Hepatocyte (in vitro differentiated cells): ENCODE results near the gene SRBD1. TPM values are rescaled to one million over a fixed set of nuclear protein-coding genes. Genes with fewer than 3 reads are reported as not detected.

Experiments used
- DNase-seq: peaks from one replicate; pipeline ENCODE4 v3.0.0-alpha.2; 2016; ENCODE audit warnings: low spot score
- H2AFZ ChIP-seq: fragments of 200-600 bp; sonication (generic); 2 replicates; pipeline ENCODE4 v1.6.0; 2016; ENCODE audit warnings: antibody characterized with exemption, mild to moderate bottlenecking
- H3K27ac ChIP-seq: fragments of 200-600 bp; sonication (generic); 2 replicates; pipeline ENCODE4 v1.5.1; 2016; ENCODE audit warnings: mild to moderate bottlenecking
- H3K27me3 ChIP-seq: fragments of 200-600 bp; sonication (generic); 2 replicates; pipeline ENCODE4 v1.6.1; 2016
- H3K36me3 ChIP-seq: fragments of 200-600 bp; sonication (generic); replicated peaks from 2 replicates; pipeline ENCODE4 v1.5.1; 2016; ENCODE audit warnings: low read depth; ENCODE audit not compliant: insufficient read depth
- H3K4me1 ChIP-seq: fragments of 200-600 bp; sonication (generic); 2 replicates; pipeline ENCODE4 v1.5.1; 2016; ENCODE audit warnings: mild to moderate bottlenecking, moderate library complexity; ENCODE audit not compliant: insufficient read depth
- H3K4me2 ChIP-seq: fragments of 200-600 bp; sonication (generic); 2 replicates; pipeline ENCODE4 v1.6.0; 2016
- H3K4me3 ChIP-seq: fragments of 200-600 bp; sonication (generic); 2 replicates; pipeline ENCODE4 v1.5.1; 2016; ENCODE audit warnings: mild to moderate bottlenecking
- H3K79me2 ChIP-seq: fragments of 200-600 bp; sonication (generic); 2 replicates; pipeline ENCODE4 v1.6.0; 2017; ENCODE audit warnings: mild to moderate bottlenecking
- H3K9me2 ChIP-seq: fragments of 200-600 bp; sonication (generic); replicated peaks from 2 replicates; pipeline ENCODE4 v1.6.0; 2017; ENCODE audit warnings: mild to moderate bottlenecking; ENCODE audit not compliant: insufficient read depth
- H3K9me3 ChIP-seq: fragments of 200-600 bp; sonication (generic); 2 replicates; pipeline ENCODE4 v1.5.1; 2016; ENCODE audit warnings: low read depth, mild to moderate bottlenecking
- H4K20me1 ChIP-seq: fragments of 200-600 bp; sonication (generic); 2 replicates; pipeline ENCODE4 v1.6.0; 2016; ENCODE audit warnings: mild to moderate bottlenecking; ENCODE audit not compliant: insufficient read depth, poor library complexity, severe bottlenecking
- EZH2 ChIP-seq: fragments of 200-600 bp; sonication (generic); IDR thresholded peaks from 2 replicates; pipeline ENCODE4 v1.6.1; 2016; ENCODE audit warnings: antibody characterized with exemption, mild to moderate bottlenecking, borderline replicate concordance
- EZH2phosphoT487 ChIP-seq: fragments of 200-600 bp; sonication (generic); IDR thresholded peaks from one replicate; pipeline ENCODE4 v1.6.1; 2018; ENCODE audit warnings: antibody characterized with exemption, mild to moderate bottlenecking, low read depth, moderate library complexity; ENCODE audit not compliant: unreplicated experiment, severe bottlenecking
- WGBS: methylation state at CpG from one replicate; pipeline ENCODE4 v1.1.6; 2016; ENCODE audit warnings: low lambda C conversion rate; ENCODE audit errors: missing lambda C conversion rate; 5-methylcytosine and 5-hydroxymethylcytosine counted together
- polyA plus RNA-seq: library from polyadenylated mRNA; unstranded; fragments of >200 nt; fragmentation: Nextera tagmentation; extraction: Ambion mirVana; gene quantifications from 2 replicates; pipeline ENCODE4 v1.2.1, GENCODE V29; 2016
- total RNA-seq: library from RNA; depleted of rRNA; stranded (reverse); fragments of >200 nt; gene quantifications from 2 replicates; pipeline ENCODE4 v1.2.3, GENCODE V29; 2014
- TF ChIP-seq, protein P1 (sequence below): fragments of 200-600 bp; sonication (generic); IDR thresholded peaks from 2 replicates; pipeline ENCODE4 v1.5.1; 2016; ENCODE audit warnings: antibody characterized with exemption, mild to moderate bottlenecking; ENCODE audit not compliant: poor library complexity

SRBD1 gene
- total and polyA plus RNA-seq, 2 experiments from 2014 or later: 6.7 to 16.6 TPM

DNA sequence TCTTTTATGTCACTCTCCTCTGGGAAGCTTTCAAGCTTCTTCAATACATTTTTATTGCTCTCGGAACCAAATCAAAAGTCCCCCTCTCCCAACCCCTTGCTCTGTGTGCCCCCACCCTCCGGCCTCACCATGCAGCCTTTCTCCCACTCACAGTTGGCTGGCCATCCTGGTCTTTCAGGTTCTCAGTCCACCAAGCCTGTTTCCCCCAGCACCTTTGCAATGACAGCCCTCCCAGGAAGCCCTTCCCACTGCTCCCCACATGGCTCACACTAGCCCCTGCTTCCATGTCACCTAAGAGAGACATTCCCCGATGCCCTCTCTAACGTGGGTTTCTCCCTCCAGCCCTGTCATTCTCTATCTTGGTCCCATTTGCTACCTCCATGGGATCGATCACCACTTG, 266.6 kb downstream of the SRBD1 start:
- H3K9me3 ChIP-seq: no peaks in the 10 kb centered on the region
- no peak overlapping the region for H3K4me2 ChIP-seq
- H2AFZ ChIP-seq: no peak overlapping the region
- H3K9me2 ChIP-seq: no peaks in the 10 kb centered on the region
- no peak overlapping the region for H3K27ac ChIP-seq
- DNase-seq: no peak
- peaks cover 7% of the 10 kb centered on the region for H3K4me1 ChIP-seq
- no peak for TF ChIP-seq EZH2phosphoT487
- TF ChIP-seq, protein P1, sequence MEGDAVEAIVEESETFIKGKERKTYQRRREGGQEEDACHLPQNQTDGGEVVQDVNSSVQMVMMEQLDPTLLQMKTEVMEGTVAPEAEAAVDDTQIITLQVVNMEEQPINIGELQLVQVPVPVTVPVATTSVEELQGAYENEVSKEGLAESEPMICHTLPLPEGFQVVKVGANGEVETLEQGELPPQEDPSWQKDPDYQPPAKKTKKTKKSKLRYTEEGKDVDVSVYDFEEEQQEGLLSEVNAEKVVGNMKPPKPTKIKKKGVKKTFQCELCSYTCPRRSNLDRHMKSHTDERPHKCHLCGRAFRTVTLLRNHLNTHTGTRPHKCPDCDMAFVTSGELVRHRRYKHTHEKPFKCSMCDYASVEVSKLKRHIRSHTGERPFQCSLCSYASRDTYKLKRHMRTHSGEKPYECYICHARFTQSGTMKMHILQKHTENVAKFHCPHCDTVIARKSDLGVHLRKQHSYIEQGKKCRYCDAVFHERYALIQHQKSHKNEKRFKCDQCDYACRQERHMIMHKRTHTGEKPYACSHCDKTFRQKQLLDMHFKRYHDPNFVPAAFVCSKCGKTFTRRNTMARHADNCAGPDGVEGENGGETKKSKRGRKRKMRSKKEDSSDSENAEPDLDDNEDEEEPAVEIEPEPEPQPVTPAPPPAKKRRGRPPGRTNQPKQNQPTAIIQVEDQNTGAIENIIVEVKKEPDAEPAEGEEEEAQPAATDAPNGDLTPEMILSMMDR: no peak
- no peak for TF ChIP-seq EZH2
- peaks cover 11% of the 10 kb centered on the region for H3K27me3 ChIP-seq
- no peaks in the 10 kb centered on the region for H4K20me1 ChIP-seq
- no peaks in the 10 kb centered on the region for H3K36me3 ChIP-seq
- H3K79me2 ChIP-seq: no peaks in the 10 kb centered on the region
- H3K4me3 ChIP-seq: no peak overlapping the region
- WGBS: 91% methylated on average over 5 of the region's 5 CpGs

DNA sequence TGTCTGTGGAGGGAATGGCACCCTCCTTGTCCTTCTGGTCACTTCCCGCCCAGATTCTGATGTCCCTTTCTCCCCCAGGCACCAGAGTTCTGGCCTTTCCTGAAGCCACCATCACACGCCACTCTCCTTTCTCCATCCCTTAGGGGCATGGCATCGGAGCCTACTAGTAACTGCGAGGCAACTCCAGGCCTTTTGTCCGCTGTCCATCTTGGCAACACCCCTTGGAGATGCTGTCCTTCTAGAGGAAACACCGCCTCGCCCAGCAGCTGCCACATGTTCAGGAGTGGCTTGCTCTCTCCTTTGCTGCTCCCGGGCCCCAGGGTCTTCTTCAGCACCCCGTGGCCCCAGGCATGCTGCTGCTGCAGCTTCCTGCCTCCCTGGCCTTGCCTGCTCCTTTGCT, 267.0 kb downstream of the SRBD1 start:
- no peak overlapping the region for H3K4me3 ChIP-seq
- H3K36me3 ChIP-seq: no peaks in the 10 kb centered on the region
- no peaks in the 10 kb centered on the region for H3K9me3 ChIP-seq
- TF ChIP-seq, protein P1: no peak
- TF ChIP-seq EZH2: no peak
- no peak for TF ChIP-seq EZH2phosphoT487
- no peak overlapping the region for H3K4me2 ChIP-seq
- H2AFZ ChIP-seq: no peak overlapping the region
- H3K4me1 ChIP-seq: peaks cover 7% of the 10 kb centered on the region
- H3K27ac ChIP-seq: no peak overlapping the region
- H4K20me1 ChIP-seq: no peaks in the 10 kb centered on the region
- H3K9me2 ChIP-seq: no peaks in the 10 kb centered on the region
- H3K27me3 ChIP-seq: peaks cover 11% of the 10 kb centered on the region
- DNase-seq: no peak
- WGBS: 87% methylated on average over 9 of the region's 9 CpGs
- no peaks in the 10 kb centered on the region for H3K79me2 ChIP-seq

DNA sequence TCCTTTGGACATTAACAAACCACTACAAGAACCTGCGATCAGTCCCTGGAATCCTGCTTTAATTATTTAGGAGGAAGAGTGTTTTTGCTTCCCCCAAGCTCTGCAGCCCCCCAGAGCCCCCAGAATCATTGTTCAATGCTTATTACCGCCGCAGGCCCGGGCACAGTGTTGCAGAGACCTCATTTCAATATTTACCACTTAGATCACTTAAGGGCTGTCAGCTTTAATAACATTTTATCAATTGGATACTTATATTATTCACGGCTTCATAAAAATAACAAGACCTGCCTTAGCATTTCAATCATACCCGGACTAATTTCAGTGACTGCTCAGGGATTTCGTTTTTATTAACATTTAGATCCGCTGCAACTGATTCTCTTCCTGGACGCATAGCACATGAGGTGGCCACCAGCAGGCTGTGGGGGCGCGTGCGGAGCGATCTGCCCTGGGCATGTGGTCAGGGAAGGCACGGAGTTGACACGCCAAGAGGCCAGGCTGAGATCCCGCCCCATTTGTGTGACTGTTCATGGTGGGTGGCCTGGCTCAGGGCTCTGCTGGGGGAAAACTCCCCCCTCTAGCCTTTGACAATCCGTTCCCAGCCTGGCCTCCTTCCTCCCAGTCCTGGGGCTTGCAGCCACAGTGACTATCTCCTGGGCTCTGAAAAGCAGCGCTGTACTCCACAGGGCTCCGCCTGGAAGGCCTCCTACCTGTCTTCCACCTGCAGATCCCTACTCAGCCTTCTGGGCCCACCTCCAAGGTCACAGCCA, 267.6 kb downstream of the SRBD1 start:
- no peaks in the 10 kb centered on the region for H3K9me2 ChIP-seq
- H4K20me1 ChIP-seq: no peaks in the 10 kb centered on the region
- no peak overlapping the region for H3K4me3 ChIP-seq
- no peak overlapping the region for H3K4me2 ChIP-seq
- H3K79me2 ChIP-seq: no peaks in the 10 kb centered on the region
- no peaks in the 10 kb centered on the region for H3K9me3 ChIP-seq
- no peaks in the 10 kb centered on the region for H3K36me3 ChIP-seq
- no peak overlapping the region for H3K27ac ChIP-seq
- WGBS: 75% methylated on average over 19 of the region's 19 CpGs
- no peak overlapping the region for H2AFZ ChIP-seq
- TF ChIP-seq EZH2phosphoT487: no peak
- no peak for TF ChIP-seq EZH2
- TF ChIP-seq, protein P1: no peak
- peaks cover 11% of the 10 kb centered on the region for H3K27me3 ChIP-seq
- peaks cover 7% of the 10 kb centered on the region for H3K4me1 ChIP-seq
- no peak for DNase-seq
